Measurements from ENCODE around the gene TMEM242.

DNA sequence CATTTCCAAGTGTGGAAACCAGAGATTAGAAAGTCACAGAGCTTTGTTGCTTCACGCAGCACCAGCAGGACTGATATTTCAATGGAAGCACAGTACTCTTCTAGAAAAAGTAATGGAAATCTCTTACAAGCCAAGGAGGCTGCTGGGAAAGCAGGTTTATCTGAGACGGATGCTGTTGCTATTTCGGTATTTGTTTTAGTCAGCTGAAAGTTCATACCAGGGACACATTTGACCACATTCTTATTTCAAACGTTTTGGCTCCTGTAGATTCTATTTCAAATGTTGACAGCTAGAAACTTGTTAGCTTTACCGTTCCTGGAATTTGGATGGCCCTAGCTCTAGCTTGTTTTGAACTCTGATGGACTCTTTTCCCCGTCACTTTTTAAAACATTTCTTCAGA lies 3.7 kb upstream of the TMEM242 start:
- TF ChIP-seq, protein P1, sequence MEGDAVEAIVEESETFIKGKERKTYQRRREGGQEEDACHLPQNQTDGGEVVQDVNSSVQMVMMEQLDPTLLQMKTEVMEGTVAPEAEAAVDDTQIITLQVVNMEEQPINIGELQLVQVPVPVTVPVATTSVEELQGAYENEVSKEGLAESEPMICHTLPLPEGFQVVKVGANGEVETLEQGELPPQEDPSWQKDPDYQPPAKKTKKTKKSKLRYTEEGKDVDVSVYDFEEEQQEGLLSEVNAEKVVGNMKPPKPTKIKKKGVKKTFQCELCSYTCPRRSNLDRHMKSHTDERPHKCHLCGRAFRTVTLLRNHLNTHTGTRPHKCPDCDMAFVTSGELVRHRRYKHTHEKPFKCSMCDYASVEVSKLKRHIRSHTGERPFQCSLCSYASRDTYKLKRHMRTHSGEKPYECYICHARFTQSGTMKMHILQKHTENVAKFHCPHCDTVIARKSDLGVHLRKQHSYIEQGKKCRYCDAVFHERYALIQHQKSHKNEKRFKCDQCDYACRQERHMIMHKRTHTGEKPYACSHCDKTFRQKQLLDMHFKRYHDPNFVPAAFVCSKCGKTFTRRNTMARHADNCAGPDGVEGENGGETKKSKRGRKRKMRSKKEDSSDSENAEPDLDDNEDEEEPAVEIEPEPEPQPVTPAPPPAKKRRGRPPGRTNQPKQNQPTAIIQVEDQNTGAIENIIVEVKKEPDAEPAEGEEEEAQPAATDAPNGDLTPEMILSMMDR (IDR thresholded peaks at IDR 0.05; ENCODE audit: extremely low read depth in 1 of 2, insufficient read depth in 1 of 2, low read depth in 1 of 2, low read length in 2 of 2) = no peak
- TF ChIP-seq POLR2A (IDR thresholded peaks at IDR 0.05; ENCODE audit: low read depth, low read length) (no peak), POLR2AphosphoS5 (IDR thresholded peaks at IDR 0.05; ENCODE audit: insufficient read depth, low read depth, low read length) (no peak), GATA2 (IDR thresholded peaks at IDR 0.05; ENCODE audit: insufficient read depth, insufficient read length, low read depth, low read length) (no peak), EZH2 (IDR thresholded peaks at IDR 0.05; ENCODE audit: borderline replicate concordance, low read depth, low read length, severe bottlenecking) (no peak), JUN (IDR thresholded peaks at IDR 0.05; ENCODE audit: borderline replicate concordance, insufficient read depth, insufficient read length, low read depth) (no peak)
- TF ChIP-seq, protein P2, sequence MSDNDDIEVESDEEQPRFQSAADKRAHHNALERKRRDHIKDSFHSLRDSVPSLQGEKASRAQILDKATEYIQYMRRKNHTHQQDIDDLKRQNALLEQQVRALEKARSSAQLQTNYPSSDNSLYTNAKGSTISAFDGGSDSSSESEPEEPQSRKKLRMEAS (IDR thresholded peaks at IDR 0.05; ENCODE audit: insufficient read depth, insufficient read length) = no peak

Data from endothelial cell of umbilical vein (primary cell).